ENCODE measurements around the gene TSKS.
"Not testable (repeated sequence)": the region's sequence is repeated elsewhere in the genome, so short reads cannot be mapped to it uniquely, and the experiment has no call there.

Gene TSKS

DNA sequence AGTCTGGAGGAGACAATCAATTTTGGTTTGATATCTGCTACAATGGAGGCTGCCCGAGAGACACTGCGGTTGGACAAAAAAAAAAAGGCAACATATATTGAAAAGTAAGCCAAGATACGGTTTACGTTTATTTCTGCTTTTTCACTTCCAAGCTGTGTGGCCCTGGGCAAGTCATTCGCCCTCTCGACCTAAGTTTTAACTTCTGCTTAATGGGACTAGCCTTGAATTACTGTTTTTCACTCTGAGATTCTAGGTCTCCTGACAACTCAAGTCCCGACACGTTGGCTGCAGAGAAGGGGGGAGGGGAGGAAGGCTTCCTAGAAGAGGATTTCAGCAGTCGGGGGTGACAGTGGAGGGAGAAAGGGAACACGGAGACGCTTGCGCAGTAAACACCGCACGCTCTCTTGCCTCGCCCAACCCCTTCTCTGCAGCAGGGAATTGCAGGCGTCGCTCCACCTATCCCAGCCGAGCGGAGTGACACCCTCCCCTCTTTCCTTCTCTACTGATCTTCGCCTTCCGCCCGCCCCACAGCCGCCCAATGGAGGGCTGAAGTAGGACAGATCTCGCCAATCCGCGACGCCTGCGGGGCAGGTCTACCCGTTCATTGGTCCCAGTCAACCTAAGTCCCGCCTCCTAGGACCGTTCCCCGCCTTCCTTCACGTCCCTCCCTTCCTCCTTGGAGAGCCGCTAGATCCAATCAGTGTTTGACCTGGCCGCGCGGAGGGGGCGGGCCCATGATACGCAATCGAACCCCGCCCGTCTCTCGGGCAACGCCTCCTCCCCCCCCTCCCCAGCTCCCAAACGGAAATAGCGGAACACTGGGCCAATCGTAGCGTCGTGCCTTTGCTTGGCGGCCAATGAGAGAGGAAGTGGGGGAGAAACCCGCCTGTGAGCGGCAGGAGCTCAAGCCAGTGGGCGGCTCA is 3.2 kb upstream of the TSKS start:
- peak; percentile 100 for DNase-seq

DNA sequence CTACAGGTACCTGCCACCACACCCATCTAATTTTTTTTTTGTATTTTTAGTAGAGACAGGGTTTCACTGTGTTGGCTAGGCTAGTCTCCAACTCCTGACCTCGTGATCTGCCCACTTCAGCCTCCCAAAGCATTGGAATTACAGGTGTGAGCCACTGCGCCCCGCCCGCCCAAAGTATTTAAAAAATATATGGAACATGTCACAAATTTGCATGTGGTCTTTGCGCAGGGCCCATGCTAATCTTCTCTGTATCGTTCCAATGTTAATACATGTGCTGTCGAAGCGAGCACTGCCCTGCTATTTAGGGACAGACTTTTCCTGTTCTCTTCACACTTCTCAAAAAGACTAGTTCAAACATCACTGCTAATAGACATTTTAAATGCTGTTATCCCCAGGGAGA is 1.2 kb upstream of the TSKS start:
- no peak for DNase-seq

DNA sequence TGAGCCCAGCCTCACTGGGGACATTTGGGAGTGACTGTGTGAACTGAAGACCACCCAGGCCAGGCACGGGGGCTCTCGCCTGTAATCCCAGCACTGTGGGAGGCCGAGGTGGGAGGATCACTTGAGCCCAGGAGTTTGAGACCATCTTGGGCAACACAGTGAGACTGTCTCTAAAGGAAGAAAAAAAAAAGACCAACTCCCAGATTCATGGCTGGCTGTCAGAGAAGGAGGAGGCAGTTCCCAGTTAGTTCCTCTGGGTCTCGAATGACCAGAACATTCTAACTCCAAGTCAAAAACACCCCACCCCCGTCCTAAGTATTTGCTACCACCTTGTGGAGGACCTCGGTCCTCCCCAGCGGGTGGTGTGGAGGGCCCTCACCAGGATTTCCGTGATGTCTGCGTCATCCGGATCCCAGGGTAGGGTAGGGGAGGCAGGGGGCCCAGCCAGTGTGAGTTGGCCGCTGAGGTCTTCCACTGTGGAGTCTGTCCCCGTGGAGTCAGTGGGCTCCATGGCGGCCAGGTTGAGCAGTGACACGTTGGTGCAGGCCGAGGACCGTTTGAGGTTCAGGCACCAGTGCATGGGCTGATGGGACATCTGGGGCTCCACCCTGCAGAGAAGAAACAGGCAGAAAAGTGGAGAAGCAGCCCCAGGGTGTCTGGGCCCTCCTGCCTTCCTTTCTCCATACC is 1.3 kb downstream of the TSKS start:
- DNase-seq, result no peak

DNA sequence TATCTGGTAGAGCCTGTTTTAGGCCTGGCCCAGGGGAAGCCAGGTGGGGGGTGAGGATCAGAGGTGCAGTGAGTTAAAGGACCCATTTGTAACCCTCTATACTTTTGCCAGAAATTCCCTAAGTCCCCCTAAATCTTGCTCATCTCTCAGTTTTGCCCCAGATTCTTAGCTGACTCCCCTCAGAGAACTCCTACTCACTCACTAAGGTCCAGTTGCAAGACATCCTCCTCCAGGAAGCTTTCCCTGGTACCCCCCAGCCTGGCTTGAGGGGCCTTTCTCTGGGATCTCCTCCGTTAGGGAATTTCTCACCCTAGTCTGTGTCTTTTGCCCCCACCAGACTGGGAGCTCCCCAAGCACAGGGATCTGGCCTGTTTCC is 1.9 kb downstream of the TSKS start:
- no peak for DNase-seq

DNA sequence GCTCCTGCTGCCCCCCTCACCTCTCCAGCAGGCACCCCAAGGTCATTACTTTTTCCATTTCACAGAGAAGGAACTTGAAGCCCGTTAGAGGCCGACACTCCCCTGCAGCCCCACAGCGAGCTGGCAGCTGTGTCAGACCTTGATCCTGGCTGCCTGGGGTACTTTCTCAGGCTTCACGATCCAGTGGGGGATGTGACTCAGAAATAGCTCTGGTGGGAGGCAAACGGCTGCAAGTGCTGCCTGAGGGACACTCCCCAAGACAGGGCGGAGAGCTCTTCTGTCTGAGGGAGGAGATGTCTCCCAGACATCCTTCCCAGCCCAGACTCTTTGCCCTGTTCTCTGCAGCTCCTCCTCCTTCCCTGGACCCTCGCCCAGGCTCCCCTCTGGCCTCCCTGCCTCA is 4.8 kb downstream of the TSKS start:
- DNase-seq, result no peak

DNA sequence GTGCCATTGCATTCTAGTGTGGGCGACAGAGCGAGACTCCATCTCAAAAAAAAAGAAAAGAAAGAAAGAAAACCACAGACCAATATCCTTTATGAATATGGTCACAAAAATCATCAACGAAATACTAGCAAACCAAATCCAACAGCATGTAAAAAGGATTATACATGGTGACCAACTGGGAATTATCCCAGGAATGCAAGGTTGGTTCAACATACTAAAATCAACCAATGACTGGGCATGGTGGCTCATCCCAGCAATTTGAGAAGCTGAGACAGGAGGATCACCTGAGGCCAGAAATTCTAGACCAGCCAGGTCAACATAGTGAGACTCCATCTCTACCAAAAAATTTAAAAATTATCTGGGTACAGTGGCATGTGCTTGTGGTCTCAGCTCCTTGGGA is 7.2 kb downstream of the TSKS start:
- no peak for DNase-seq

DNA sequence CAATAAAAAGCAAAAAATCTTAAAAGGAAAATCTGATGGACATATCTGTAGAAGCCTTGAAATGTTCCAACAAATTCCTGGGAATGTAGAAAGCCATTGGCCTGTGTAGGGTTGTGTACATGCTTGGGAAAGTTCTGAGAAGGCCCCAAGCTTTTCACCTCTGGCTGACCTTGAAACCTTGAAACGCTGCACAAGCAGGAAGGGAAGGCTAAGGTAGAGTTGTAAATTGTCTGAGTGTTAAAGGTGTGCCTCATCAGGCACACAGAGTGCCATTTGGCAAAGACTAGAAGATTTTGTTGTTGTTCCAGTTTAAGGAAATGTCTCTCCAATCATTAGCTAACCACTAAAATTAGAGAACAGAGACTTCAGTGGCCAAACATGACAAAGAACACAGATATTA is 10.4 kb downstream of the TSKS start:
- DNase-seq, result no peak

DNA sequence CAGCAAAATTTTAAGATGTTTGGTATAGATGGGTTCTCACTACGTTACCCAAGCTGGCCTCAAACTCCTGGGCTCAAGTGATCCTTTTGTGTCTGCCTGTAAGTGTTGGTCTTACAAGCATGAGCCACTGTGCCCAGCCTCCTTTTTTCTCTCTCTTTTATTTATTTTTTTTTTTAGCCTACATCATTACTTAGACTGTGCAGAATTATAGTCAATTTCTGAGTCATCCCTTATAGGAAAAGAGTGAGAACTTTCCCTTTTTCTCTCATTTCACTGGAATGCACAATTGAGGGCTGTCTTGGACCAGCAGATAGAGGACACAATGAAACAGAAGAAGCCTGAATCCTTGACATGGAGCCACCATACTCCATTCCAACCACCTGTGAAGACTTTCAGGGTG is 13.3 kb downstream of the TSKS start:
- DNase-seq, result no peak

DNA sequence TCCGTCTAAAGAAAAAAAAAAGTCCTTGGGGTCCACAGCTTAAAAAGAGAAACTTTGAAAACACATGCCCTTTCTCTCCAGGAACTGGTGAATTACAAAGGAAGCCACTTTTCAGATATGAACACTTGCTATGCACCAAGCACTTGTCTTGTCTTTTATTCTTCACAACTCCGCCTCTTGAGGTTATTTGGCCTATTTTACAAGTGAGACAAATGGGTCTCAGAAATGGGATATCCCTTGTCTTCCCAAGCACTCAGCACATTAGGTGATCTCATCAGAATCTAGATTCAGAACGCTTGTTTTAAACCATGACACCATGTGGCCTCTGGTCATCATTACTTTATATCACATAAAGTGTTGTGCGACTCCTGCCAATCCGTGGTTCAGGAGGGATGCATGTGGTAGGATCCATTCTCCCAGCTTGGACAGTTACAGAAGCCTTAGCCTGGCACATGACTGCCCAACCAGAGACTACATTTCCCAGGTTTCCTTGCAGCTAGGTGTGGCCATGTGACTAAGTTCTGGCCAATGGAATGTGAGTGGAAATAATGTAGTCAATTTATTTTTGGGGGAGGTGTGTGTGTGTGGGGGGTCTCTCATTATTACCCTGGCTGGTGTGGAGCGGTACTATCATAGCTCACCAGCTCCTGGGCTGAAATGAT is 13.9 kb downstream of the TSKS start:
- no peak for DNase-seq

DNA sequence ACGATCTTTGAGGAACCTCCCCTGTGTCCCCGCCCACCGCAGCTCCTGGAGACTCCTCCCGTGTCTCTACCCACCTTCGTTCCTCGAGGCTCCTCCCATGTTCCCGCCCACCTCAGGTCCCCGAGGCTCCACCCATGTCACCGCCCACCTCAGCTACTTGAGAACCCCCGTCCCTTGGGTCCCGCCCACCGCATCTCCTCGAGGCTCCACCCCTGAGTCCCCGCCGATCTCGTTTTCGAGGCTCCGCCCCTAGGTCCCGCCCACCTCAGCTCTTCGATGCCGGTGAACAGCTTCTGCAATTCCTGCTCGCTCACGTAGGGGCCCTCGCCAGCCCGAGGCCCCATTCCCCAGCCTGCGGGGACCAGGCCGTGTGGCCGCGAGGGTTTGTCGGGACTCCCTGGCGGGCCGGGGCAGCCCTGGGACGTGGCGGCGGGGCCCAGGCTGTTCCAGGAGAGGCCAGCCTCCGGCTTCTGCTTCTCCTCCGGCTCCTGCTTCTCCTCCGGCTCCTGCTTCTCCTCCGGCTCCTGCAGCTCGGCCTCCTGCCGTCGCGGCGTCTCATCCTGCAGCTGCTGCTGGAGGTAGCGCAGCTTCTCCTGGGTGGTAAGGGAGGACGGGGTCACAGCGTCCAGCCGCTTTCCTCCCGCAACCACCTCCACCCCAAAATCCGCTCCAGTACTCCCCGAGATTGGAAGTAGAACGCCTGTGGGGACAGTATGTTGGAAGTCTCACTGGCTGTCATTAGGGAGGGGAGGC is 16.7 kb downstream of the TSKS start:
- no peak for DNase-seq

DNA sequence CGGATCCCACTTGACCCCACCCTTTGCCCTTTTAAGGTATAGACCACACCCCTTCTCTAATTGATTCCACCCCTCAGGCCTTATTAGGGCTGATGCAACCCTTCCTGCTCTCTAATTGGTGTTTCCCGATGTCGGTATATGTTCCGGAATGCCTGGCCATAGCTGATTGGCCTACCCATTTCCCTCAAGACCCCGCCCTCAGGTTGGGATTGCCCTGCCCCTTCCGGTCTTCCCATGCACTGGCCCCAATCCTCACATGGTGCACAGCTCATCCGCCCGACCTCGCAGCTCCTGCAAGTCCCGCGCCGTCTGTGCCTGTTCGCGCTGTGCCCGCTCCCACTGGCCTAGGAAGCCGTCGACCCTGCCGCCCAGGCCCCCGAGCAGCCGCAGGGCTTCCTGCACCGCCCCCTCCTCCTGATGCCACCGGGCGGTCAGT is 18.1 kb downstream of the TSKS start:
- no peak for DNase-seq

DNA sequence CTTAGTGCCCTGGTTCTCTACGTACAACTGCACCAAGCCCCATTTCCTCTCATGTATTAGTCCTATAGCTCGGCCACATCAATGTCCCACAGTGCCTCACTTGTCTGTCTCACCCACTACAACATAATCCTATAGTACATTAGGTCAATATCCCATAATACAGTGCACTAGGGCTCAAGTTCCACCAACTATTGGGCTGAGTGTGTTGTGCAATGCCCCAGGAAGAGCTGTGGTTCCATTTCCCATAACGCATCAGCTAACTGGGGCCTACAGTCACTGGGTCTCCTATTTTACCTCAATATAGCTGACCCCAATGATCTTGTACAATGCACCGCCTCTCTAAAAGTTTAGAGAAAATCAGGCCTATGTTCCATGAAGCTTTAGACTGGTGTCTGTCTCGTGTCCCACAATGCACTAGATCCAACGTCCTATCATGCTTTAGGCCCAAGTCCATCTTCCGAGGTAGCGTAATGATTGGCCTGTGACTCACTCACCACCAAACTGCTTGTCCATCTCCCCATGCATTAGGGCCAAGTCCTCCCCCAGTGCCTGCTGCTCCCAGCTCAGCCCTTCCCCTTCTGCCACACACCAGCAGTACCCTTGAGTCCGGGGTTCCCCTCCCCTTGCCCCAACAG is 21.8 kb downstream of the TSKS start:
- DNase-seq, result no peak

DNA sequence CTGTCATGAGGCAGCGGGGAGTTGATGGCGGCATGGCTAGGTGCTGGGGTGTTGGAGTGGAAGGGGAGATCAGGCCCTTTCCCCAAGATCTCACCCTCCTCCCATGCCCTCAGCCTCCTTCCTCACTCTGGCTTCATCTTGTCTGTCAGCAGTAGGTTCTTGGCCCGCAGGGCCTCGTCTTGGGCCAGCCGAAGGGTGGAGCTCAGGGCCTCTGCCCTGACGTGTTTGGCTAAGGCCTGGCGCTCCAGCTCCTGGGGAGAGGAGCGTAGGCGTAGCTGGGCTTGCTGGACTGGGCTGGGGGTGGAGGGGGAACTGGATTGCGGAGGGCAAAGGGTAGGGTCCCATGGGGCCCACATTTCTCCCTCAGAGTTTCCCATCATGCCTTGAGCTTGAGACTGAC is 23.2 kb downstream of the TSKS start:
- no peak for DNase-seq

DNA sequence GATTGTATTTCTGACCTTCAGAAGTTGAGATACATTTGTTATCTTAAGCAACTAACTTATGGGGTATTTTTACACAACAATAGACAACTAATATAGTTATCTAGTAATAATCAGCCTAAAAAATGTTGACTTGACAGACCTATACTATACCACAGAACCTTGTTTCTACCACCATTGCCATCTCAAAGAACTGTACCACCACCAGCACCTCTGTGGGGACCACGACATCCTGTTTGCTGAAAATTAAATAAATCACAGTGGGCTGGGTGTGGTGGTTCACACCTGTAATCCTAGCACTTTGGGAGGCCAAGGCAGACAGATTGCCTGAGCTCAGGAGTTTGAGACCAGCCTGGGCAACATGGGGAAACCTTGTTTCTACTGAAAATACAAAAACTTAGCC is 24.0 kb downstream of the TSKS start:
- DNase-seq, result no peak

DNA sequence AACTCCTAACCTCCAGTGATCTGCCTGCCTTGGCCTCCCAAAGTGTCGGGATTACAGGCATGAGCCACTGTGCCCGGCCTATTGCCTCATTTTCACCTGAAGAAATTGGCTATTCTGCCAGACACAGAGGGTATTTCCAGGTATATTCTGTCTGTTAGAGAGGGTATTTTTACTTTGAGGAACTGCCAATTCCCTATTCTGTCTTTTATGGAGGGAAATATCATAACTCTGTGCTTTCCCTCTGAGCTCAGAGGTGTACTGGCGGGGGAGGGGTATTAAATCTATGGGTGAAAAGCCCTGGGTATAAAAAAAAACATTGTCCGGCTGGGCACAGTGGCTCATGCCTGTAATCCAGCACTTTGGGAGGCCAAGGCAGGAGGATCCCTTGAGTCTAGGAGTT is 24.8 kb downstream of the TSKS start:
- DNase-seq, result no peak

DNA sequence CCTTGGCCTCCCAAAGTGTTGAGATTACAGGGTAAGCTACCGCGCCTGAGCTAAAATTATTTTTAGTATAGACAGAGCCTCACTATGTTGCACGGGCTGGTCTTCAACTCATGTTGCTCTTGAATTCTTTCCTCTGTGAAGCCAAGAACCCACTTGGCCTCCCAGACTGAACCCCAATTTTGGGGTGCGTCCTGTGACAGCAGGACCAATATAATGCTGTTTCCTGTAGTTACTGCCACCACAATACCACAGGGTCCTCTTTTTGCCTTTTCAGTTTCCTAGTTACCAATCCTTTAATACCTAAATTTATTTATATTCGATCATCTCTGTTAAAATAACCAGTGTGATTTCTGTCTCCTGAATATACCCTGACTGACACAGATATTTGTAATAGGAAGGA is 32.9 kb downstream of the TSKS start:
- no peak for DNase-seq

DNA sequence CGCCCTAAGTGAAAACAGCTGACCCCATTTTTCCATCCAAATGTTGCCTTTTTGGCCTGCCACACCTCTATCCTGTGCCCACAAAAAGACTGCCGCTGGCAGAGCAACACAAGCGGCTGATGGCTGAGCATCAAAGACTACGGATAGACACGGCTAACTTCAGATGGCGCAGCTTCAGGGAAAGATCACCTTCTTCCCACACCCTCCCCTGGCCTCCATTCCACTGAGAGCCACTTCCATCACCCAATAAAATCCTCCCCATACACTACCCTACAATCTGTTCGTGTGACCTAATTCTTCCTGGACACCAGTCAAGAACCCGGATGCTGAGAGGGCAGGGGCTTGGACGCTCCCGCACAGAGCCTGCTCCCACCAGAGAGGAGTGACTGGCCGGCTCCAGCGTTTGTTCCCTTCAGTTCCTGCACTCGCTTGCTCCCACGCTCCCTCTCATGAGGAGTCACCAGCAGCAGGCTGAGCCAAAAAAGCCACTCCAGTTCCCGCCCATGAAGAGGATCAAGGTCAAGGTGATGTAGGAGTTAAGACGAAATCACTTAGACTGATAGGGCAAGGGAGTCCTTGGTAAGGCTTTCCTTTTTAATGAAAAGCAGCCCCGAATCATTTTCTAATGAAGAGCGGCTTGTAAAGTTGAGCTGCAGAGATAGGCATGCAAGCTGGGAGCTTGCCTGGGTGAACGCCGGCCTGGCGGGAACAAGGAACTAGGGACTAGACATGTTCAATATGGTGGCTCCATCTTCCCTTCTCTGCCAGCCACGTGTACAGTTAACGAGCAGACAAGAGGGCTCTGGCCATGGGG is 35.7 kb downstream of the TSKS start:
- no peak for DNase-seq

DNA sequence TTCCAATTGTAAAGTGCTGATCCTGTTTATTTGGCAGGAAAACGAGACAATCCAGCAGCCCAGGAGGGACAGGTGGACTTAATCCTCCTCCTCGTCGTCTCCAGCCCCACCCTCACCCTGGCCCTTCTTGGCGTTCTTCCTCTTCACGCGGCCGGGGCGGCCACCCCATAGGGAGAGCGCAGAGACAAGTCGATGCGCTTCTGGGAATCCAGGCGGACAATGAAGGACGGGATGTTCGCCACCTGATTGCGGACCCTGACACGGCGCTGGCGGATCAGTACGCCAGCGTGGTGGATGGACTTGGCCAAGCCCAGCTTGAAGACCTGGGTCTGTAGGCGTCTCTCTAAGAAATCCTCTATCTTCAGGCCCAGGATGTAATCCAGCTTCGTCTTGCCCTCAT is 43.7 kb downstream of the TSKS start:
- not testable (repeated sequence) for DNase-seq

DNA sequence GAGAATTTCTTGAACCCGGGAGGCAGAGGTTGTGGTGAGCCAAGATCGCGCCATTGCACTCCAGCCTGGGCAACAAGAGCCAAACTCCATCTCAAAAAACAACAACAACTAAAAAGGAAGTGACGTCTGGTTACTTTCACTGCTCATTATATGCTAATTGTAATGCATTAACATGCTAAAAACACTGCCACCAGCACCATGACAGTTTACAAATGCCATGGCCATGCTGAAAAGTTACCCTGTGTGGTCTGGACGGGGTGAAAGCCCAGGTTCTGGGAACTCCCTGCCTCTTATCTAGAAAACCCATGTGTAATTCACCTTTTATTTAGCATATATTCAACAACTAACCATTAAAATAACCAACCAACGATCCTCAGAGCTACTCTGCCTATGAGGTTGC is 44.1 kb downstream of the TSKS start:
- DNase-seq, result no peak

DNA sequence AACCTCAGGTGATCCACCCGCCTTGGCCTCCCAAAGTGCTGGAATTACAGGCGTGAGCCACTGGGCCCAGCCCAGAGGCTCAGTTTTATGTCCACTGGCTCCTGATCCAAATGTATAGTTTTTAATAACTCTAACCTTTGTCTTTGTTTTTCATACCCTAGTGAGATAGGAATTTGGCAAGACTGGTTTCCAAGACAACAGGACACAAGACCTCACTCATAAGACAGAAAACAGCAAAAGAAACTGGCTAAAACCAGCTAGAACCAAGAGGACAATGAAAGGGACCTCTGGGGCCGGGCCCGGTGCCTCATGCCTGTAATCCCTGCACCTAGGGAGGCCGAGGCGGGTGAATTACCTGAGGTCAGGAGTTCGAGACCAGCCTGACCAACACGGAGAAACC is 44.6 kb downstream of the TSKS start:
- DNase-seq, result no peak

DNA sequence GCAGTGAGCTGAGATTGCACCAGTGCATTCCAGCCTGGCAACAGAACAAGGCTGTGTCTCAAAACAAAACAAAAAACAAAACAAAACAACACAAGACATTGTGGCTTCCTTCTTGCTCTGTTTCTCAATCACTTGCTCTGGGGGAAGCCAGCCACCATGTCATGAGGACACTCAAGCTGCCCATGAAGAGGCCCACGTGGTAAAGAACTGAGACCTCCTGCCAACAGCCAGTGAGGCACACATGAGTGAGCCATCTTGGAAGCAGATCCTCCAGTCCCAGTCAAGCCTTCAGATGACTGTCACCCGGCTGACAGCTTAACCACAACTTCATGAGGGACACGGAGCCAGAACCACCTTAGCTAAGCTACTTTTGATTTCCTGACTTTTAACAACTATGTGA is 47.0 kb downstream of the TSKS start:
- no peak for DNase-seq
